ENCODE results near the gene NNMT.

DNA sequence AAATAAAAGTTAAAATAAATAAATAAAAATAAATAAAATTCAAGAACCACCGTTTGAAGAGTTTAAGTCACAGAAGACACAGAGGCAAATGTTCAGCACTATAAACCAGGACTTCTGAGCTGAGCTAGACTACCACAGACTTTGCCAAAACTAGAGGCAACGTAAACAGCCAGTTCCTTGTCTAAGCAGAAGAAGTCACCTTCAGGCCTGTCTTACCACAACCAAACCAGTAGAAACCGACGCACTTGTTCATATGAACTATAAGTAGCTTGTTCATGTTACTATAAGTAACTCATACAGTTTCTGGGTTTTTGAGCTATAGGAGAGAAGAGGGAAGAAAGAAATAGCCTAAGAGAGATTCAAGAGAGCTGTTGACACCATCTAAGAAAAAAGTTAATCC, 48.3 kb downstream of the NNMT start:
- TF ChIP-seq, protein P1, sequence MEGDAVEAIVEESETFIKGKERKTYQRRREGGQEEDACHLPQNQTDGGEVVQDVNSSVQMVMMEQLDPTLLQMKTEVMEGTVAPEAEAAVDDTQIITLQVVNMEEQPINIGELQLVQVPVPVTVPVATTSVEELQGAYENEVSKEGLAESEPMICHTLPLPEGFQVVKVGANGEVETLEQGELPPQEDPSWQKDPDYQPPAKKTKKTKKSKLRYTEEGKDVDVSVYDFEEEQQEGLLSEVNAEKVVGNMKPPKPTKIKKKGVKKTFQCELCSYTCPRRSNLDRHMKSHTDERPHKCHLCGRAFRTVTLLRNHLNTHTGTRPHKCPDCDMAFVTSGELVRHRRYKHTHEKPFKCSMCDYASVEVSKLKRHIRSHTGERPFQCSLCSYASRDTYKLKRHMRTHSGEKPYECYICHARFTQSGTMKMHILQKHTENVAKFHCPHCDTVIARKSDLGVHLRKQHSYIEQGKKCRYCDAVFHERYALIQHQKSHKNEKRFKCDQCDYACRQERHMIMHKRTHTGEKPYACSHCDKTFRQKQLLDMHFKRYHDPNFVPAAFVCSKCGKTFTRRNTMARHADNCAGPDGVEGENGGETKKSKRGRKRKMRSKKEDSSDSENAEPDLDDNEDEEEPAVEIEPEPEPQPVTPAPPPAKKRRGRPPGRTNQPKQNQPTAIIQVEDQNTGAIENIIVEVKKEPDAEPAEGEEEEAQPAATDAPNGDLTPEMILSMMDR (IDR thresholded peaks at IDR 0.05; ENCODE audit: poor library complexity): no peak
- TF ChIP-seq EZH2 (IDR thresholded peaks at IDR 0.05; ENCODE audit: borderline replicate concordance): no peak

Measured in hepatocyte (in vitro differentiated cells).